Activated CD4-positive, alpha-beta T cell treated with anti-CD3 and anti-CD28 coated beads, Interleukin-10, Interleukin-2, amounts not matched to agents 100 ng/mL and 50 ng/mL, durations not matched to agents 16 hours and 8 hours (primary cell): ENCODE results near the gene ANKRD9.

Source experiments
- DNase-seq: peaks from one replicate; pipeline ENCODE4 v3.0.0-alpha.2; 2020

The ANKRD9 gene

GRCh38 chr14:102512793-102513300 is 3.3 kb upstream of the ANKRD9 start:
- no peak for DNase-seq

- DNase-seq = no peak
These were observed 2.0 kb upstream of the ANKRD9 start for GRCh38 chr14:102511538-102511937.

GRCh38 chr14:102510616-102511520 is 1.3 kb upstream of the ANKRD9 start:
- peak; percentile 37 for DNase-seq

GRCh38 chr14:102508774-102509745 is 516 bp downstream of the ANKRD9 start:
- peak; percentile 38 for DNase-seq

GRCh38 chr14:102508410-102508773 is 1.2 kb downstream of the ANKRD9 start:
- DNase-seq = no peak

- DNase-seq = no peak
These were observed 1.7 kb downstream of the ANKRD9 start for GRCh38 chr14:102507857-102508312.

- no peak for DNase-seq
These were observed 2.3 kb downstream of the ANKRD9 start for GRCh38 chr14:102507081-102507856.

- DNase-seq = no peak
These were observed 3.0 kb downstream of the ANKRD9 start for GRCh38 chr14:102506626-102506925.

- no peak for DNase-seq
These were observed 3.6 kb downstream of the ANKRD9 start for GRCh38 chr14:102505775-102506625.

GRCh38 chr14:102505000-102505619 is 4.5 kb downstream of the ANKRD9 start:
- no peak for DNase-seq

- no peak for DNase-seq
These were observed 5.1 kb downstream of the ANKRD9 start for GRCh38 chr14:102504328-102504999.

GRCh38 chr14:102503641-102504327 is 5.8 kb downstream of the ANKRD9 start:
- no peak for DNase-seq

GRCh38 chr14:102502571-102502970 is 7.0 kb downstream of the ANKRD9 start:
- no peak for DNase-seq

GRCh38 chr14:102501751-102502315 is 7.7 kb downstream of the ANKRD9 start:
- no peak for DNase-seq

- DNase-seq = no peak
These were observed 8.9 kb downstream of the ANKRD9 start for GRCh38 chr14:102500713-102501112.

GRCh38 chr14:102500158-102500662 is 9.4 kb downstream of the ANKRD9 start:
- DNase-seq = peak; percentile 28

- no peak for DNase-seq
These were observed 10.0 kb downstream of the ANKRD9 start for GRCh38 chr14:102499401-102500157.

GRCh38 chr14:102498678-102499265 is 10.8 kb downstream of the ANKRD9 start:
- DNase-seq = no peak
